SW480 (cell line): ENCODE data around the gene VMP1.
"Not testable (repeated sequence)": the region's sequence is repeated elsewhere in the genome, so short reads cannot be mapped to it uniquely, and the experiment has no call there.

Experiments used
- DNase-seq: peaks from one replicate; pipeline ENCODE4 v3.0.0-alpha.2; 2016; ENCODE audit warnings: low spot score

Gene VMP1

GRCh38 chr17:59755069-59755468 lies 47.6 kb downstream of the VMP1 start:
- DNase-seq, result not testable (repeated sequence)

DNA sequence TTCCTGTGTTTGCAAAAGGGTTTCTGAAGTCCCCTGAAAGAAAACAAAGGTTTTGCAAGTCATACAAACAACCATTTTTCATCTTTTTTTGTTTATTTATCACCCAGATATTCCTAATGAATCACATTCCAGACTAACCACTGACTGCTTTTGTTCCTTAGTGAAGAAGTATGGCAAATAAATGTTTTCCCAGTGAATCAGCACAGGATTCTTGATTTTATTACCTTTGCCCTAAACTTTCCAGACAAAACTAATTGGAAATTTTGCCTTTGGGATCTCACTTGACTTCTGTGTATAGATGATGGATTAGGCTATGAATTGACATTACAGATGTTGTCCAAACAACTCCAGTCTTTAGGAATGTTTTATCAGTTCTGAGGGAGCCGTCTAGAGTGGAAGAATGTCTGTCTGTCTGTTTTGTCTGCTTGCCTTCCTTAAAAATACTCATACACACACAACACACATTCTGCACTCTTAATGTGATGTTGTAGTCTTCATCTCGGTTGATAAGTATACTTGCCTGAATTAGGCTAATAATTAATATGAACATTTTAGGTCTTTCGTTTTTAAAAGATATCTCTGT lies 48.9 kb downstream of the VMP1 start:
- DNase-seq, result peak; percentile 94

- no peak for DNase-seq
Measured at GRCh38 chr17:59757043-59757442, 49.6 kb downstream of the VMP1 start.

- DNase-seq, result peak; percentile 27
Measured at GRCh38 chr17:59757470-59757869, 50.0 kb downstream of the VMP1 start.

DNA sequence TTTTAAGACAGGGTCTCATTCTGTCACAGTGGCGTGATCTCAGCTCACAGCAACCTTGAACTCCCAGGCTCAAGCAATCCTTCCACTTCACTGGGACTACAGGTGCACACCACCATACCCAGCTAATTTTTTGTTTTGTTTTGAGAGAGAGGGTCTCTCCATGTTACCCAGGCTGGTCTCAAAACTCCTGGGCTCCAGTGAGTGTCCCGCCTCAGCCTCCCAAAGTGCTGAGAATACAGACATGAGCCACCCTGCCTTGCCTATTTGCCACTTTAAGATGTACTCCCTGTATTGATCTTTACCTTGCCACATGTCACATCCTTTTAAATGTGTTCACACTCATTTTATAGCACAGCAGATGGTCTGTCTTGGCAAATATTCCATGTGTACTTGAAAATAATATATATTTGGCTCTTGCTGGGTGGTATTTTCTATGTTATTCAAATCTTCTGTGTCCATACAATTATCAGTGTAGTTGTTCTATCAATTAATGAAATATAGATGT lies 50.5 kb downstream of the VMP1 start:
- DNase-seq, result no peak

- DNase-seq, result not testable (repeated sequence)
Measured at GRCh38 chr17:59758998-59759651, 51.7 kb downstream of the VMP1 start.

GRCh38 chr17:59760160-59760559 lies 52.7 kb downstream of the VMP1 start:
- DNase-seq, result no peak

GRCh38 chr17:59761385-59762048 lies 54.1 kb downstream of the VMP1 start:
- DNase-seq, result no peak

- DNase-seq, result peak; percentile 32
Measured at GRCh38 chr17:59762049-59762823, 54.8 kb downstream of the VMP1 start.

DNA sequence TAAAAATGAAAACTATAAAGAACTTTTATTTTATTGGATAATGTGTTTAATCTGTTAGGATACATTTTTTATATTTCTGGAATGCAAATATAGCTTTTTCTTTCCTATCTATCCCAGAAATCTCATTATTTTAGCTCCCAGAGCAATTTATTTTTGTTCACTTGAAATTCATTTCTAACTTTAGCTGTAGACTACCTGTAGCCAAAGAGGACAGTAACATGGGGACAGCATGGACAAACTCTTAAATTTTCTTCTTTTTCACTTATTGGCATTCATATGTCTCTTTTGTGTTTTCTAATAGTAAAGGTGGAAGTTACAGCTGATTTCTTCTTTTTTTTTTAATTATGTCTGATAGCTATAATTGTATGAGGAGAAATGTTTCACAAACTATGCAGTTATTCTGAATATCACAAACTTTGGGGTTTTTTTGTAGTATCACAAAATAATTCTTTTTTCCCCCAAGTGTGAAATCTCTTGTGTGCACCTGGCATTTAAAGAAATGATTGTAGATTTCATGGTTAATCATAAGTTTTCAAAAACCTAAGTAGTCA lies 55.4 kb downstream of the VMP1 start:
- DNase-seq, result no peak

DNA sequence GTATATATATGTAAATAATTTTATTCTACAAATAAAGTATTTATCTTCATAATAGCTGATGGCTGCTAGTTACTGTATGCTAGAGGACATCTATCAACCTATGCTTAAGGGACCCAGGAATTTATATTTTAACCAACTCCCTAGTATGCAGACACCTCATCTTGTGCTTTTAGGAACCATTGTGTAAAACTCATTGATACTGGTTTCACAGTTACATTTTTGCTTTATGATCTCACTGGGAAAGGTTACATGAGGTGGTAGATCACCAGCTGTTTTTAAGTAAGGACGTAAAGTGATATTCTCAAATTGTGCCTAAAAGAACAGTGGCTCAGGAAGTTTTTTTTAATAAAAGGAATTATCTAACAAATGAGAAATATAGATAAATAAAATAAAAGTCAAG lies 56.4 kb downstream of the VMP1 start:
- no peak for DNase-seq

GRCh38 chr17:59764292-59764741 lies 56.9 kb downstream of the VMP1 start:
- no peak for DNase-seq

DNA sequence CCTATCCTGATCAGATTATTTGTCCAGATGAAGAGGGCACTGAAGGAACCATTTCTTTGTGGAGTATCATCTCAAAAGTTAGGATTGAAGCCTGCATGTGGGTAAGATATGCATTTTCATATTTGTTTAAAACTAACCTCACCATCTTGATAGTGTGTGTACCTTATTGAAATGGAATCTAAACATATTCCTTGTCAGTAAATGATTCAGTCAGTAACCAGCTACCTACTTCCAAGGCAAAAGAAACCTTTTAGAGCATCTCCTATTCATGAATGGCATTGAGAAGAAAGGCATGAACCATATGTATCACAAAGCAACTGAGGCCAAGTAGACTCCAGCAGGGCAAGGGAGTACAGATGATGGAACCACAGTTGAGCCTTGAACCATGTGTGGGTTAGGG lies 57.6 kb downstream of the VMP1 start:
- DNase-seq, result no peak

- DNase-seq, result no peak
Measured at GRCh38 chr17:59766491-59766890, 59.0 kb downstream of the VMP1 start.

DNA sequence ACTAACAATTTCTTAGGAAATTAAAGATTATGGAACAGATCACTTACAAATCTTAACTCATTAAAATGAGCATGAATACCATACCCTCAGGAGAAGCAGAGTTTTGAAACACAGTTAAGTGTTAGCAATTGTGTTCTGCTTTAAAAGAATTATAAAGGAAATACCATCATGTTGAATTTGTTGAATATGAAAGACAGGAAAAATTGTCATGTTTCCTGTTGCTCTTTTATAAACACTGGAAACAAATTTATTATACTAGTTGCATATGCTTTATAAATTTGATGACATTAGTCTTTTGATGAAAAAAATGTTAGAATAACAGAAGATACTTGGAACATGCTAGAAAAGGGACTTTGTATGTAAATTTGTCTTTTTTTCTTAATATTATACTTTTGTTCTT lies 59.7 kb downstream of the VMP1 start:
- DNase-seq, result no peak

DNA sequence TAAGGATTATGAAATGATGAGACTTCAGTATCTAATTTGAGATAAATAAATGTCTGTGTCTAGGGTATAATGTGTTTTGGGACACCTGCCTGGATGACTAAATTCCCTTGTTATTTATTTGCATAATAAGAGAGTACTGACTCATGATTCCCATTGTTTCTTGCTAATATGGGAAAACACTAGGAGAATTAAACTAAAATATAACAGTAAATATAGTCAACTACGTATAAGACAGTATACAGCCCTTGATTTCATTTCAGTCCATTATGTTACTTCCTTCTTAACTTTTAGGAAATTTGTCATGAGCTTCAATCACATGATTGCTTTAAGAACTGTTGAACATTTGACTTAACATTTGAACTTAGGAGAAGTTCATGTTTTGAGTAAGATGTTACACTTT lies 62.4 kb downstream of the VMP1 start:
- no peak for DNase-seq

GRCh38 chr17:59771093-59771492 lies 63.6 kb downstream of the VMP1 start:
- DNase-seq, result no peak

- DNase-seq, result no peak
Measured at GRCh38 chr17:59775786-59776350, 68.4 kb downstream of the VMP1 start.

- DNase-seq, result no peak
Measured at GRCh38 chr17:59776577-59776976, 69.1 kb downstream of the VMP1 start.

DNA sequence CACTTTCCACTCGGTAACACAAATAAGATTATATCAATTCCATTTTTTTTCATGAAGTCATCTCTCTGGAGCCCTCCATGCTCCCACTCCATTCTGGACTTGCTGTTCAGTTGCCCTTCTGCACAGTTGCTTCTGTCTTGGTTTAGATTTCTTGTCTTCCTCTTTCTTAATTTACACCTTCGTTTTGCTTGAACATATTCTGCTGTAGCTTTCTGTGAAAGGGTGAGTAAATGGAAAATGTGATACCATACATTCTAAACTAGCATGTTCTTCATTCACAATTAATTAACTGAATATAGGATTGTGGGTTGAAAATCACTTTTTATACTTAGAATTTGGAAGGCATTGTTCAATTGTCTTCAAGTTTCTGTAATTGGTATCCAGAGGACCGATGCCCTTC lies 69.6 kb downstream of the VMP1 start:
- no peak for DNase-seq

GRCh38 chr17:59778996-59779395 lies 71.5 kb downstream of the VMP1 start:
- DNase-seq, result no peak

- no peak for DNase-seq
Measured at GRCh38 chr17:59779521-59779920, 72.1 kb downstream of the VMP1 start.
